ENCODE data around the gene FNDC4.
"Not testable (repeated sequence)": the region's sequence is repeated elsewhere in the genome, so short reads cannot be mapped to it uniquely, and the experiment has no call there.

FNDC4 gene

GRCh38 chr2:27494944-27495554 is at the start of gene FNDC4:
Gene FNDC4 (minus strand): TSS chr2:27495200. CDS start chr2:27494679, 521 bp downstream.
- DNase-seq (ENCODE audit: low spot score): peak; percentile 43

- DNase-seq (ENCODE audit: low spot score): no peak
Observed at GRCh38 chr2:27544143-27544821, 49.3 kb upstream of the FNDC4 start.

DNA sequence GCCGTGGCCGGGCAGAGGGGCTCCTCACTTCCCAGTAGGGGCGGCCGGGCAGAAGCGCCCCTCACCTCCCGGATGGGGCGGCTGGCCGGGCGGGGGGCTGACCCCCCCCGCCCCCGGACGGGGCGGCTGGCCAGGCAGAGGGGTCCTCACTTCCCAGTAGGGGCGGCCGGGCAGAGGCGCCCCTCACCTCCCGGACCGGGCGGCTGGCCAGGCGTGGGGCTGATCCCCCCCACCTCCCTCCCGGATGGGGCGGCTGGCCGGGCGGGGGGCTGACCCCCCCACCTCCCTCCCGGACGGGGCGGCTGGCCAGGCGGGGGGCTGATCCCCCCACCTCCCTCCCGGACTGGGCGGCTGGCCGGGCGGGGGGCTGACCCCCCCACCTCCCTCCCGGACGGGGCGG is 44.6 kb upstream of the FNDC4 start:
- not testable (repeated sequence) for DNase-seq (ENCODE audit: low spot score)

DNA sequence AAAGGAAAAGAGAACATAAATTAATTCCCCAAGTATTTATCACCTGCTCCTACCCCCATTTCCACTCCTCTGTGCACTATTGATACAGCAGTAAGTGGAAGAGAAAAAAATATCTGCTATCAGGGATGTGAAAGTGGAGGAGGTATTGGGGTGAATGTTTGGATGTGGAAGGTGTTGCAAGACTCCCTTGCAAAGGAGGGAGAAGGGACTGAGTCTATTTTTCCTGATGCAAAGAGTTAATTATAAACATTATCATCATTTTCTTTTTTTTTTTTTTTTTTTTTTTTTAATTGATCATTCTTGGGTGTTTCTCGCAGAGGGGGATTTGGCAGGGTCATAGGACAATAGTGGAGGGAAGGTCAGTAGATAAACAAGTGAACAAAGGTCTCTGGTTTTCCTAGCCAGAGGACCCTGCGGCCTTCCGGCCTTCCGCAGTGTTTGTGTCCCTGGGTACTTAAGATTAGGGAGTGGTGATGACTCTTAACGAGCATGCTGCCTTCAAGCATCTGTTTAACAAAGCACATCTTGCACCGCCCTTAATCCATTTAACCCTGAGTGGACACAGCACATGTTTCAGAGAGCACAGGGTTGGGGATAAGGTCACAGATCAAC is 43.9 kb upstream of the FNDC4 start:
- not testable (repeated sequence) for DNase-seq (ENCODE audit: low spot score)

DNA sequence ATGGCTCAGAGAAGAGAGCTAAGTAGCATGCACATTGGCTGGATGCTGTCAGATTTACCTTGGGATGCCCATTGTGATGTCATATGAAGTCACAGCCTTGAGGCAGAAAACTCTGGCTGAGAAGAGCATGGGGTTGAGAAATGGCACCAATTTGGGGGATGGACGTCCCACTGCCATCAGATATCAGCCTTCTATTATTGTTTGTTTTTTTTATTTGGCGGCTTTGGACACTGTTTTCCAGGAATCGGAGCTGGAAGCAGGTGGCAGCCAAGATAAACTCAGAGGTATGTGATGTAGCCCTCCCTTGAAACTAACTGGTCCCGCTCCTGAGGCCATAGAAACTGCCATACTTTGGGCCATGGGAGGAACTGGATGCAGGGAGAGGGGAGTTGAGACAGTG is 42.3 kb upstream of the FNDC4 start:
- DNase-seq (ENCODE audit: low spot score): no peak

GRCh38 chr2:27531983-27532382 is 37.0 kb upstream of the FNDC4 start:
- DNase-seq (ENCODE audit: low spot score): no peak

DNA sequence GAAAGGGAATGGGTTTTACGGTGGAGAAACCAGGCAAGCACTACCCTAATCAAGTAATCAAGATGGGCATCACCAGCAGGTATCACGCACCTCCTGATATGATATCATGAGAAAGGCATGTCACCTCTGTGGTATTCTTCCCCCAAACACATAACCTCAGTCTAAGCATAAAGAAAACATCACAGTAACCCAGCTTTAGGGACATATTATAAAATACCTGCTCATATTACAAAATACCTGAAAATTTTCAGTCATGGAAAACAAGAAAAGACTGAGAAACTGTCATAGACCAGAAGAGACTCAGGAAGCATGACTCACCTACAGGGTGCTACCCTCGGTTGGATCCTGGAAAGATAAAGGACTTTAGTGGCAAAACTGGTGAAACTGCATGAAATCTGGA is 32.2 kb upstream of the FNDC4 start:
- DNase-seq (ENCODE audit: low spot score): no peak

DNA sequence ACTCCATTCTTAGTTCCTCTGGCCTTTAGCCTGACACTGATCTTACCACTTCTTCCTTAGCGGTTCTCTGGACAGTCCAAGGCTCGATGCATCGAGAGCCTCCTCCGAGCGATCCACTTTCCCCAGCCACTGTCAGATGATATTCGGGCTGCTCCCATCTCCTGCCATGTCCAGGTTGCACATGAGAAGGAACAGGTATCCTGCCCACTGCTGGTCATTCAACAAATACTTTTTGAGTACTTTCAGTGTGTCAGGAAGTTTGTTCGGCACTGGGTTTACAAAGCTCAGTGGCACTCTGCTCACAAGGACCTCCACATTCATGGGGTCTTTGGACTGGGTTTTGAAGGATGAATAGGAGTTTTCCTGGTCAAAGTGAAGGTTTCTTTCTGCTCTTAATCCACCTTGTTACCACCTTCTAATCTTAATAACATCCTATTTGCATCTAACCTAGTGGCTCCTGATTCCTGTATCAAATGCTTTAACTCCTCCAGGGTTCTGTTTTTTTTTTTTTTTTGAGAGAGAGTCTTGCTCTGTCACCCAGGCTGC is 27.5 kb upstream of the FNDC4 start:
- DNase-seq (ENCODE audit: low spot score): no peak

- no peak for DNase-seq (ENCODE audit: low spot score)
Observed at GRCh38 chr2:27520316-27520715, 25.3 kb upstream of the FNDC4 start.

GRCh38 chr2:27518782-27519113 is 23.7 kb upstream of the FNDC4 start:
- no peak for DNase-seq (ENCODE audit: low spot score)

DNA sequence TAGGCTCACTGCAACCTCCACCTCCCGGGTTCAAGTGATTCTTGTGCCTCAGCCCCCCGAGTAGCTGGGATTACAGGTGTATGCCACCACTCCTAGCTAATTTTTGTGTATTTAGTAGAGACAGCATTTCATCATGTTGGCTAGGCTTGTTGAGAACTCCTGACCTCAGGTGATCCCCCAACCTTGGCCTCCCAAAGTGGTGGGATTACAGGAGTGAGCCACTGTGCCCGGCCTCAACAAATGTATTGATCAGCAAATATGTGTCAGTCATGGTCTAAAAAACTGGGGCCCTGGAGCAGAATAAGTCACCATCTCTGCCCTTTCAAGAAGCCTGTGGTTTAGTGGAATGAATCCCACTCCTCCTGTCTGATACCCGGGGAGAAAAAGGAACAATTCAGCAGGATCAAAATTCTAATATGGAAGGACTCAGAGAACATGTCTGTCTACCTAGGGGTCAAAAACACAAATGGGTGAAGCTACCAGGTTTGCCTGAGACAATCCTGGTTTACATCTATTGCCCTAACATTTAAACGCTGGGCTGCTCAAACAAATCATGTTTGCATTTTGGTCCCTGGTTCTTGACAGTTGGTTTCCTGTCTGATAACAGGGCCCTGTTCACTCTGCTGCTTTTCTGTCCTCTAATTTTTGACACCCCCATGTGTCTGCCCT is 23.2 kb upstream of the FNDC4 start:
- DNase-seq (ENCODE audit: low spot score): no peak

- DNase-seq (ENCODE audit: low spot score): no peak
Observed at GRCh38 chr2:27509326-27509725, 14.3 kb upstream of the FNDC4 start.

- no peak for DNase-seq (ENCODE audit: low spot score)
Observed at GRCh38 chr2:27507293-27507692, 12.3 kb upstream of the FNDC4 start.

DNA sequence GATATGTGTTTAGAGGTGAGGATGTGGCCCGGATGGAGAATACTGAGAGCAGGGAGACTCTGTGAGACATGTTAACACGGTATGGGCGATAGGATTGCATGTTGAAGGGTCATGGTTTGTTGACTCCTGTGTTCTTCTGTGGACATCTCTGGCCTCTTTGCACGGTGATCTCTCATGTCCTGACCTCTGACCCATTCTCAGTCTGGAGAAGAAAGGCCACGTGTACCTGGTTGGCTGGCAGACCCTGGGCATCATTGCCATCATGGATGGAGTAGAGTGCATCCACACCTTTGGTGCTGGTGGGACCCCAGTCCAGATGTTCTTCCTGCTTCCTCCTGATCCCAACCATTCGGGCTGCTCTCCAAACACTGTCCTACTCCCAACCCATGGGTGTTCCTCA is 11.6 kb upstream of the FNDC4 start:
- DNase-seq (ENCODE audit: low spot score): no peak

- DNase-seq (ENCODE audit: low spot score): no peak
Observed at GRCh38 chr2:27502142-27502541, 7.1 kb upstream of the FNDC4 start.

- no peak for DNase-seq (ENCODE audit: low spot score)
Observed at GRCh38 chr2:27501042-27501441, 6.0 kb upstream of the FNDC4 start.

DNA sequence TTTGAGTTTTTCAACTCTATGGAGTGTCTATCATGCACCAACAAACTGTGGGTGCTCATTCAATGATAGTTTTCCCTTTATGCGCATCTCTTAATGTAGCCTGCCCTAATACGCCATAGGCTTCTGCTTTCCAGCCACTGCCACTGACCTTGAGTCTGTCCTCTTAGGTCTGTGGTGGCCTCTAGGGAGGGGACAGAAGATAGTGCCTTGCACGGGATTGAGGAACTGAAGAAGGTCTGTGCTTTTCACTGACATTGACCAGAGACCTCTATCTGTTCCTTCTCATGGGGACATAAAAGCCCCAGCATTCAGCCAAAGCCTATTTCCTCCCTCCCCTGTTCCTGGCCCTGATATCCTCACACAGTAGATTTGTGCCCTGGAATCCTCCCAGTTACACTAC is 4.0 kb upstream of the FNDC4 start:
- no peak for DNase-seq (ENCODE audit: low spot score)

DNA sequence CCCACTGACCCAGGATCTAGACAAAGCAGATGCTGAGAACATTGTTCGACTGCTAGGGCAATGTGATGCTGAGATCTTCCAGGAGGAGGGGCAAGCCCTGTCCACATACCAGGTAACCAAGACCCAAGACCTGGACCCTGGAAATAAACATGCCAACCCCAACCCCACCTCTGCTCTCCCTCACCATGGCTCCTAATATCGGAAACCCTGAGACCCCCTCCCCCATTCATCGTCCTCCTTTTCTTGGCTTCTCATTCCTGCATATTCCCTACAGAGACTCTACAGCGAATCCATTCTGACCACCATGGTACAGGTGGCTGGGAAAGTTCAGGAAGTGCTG is 2.3 kb upstream of the FNDC4 start:
- no peak for DNase-seq (ENCODE audit: low spot score)

- DNase-seq (ENCODE audit: low spot score): peak; percentile 50
Observed at GRCh38 chr2:27496357-27497287, 1.6 kb upstream of the FNDC4 start, which contains the start of gene GCKR. Gene GCKR (plus strand): TSS chr2:27496839. CDS start chr2:27496905, 66 bp downstream.

DNA sequence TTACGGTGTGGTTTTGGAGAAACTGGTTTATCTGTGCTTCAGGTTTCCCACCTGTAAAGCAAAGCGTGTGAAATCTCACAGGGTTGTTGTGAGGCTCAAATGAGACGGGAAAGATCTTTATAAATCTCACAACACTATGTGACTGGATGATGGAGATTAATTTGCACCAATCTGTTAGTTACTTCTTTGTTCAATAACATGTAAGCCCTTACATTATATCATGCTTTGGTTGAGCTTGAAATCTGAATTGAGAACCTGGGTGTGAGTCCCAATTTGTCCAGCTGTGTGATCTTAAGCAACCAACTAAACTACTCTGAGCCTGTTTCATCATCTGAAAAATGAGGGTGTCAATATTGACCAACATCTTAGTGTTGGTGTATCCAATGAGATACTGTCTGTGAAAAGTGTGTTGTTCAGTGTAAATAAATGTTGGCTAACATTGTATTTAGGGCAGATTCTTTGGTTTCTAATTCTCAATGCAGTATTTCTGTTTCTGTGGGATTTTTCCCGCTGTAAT is 898 bp upstream of the FNDC4 start:
- DNase-seq (ENCODE audit: low spot score): no peak

- no peak for DNase-seq (ENCODE audit: low spot score)
Observed at GRCh38 chr2:27494284-27494943, 586 bp downstream of the FNDC4 start.

Data from HuH-7 (cell line).